K562 (cell line): ENCODE measurements around the gene IGSF21. TPM values are rescaled to one million over a fixed set of nuclear protein-coding genes. Genes with fewer than 3 reads are reported as not detected.

Experiments used
- ATAC-seq: fragments of 200-7000 bp; cut with Tn5 transposase; 3 replicates; pipeline ENCODE4 v1.9.1; 2020; ENCODE audit warnings: moderate library complexity
- BruUV-seq: library from RNA; stranded (reverse); fragments of 400-500 nt; replicated peaks from 2 replicates; lab custom pipeline; 2021; lab: Mats Ljungman, UMichigan
- CTCF ChIA-PET: fragments of 300-600 bp; formaldehyde crosslinking; extraction: SDS; loops from one replicate; lab custom pipeline; 2021; ENCODE audit warnings: low intra/inter-chr PET ratio; lab: Yijun Ruan, JAX
- POLR2A ChIA-PET: fragments of 300-600, 350-650 bp; sonication (Branson Sonifier 250); formaldehyde crosslinking; extraction: SDS; loops from one replicate; lab custom pipeline; 2021; ENCODE audit warnings: antibody characterized with exemption, inconsistent platforms; lab: Yijun Ruan, JAX
- DNase-seq, 4 experiments: peaks; one replicate each; pipeline versions ENCODE4 v3.0.0 to v3.0.0-alpha.2; 2011 to 2018; ENCODE audit warnings: low spot score in 3 of 4, mixed read lengths in 3 of 4; ENCODE audit errors: extremely low read depth in 1 of 4
- FAIRE-seq: peaks from 2 replicates; lab custom pipeline; 2011; peaks lifted over from hg19 to GRCh38; lab: Jason Lieb, UNC
- H2AFZ ChIP-seq: 2 replicates; pipeline ENCODE4 v1.6.0; 2011; ENCODE audit warnings: low read depth, low read length, control low read depth, inconsistent platforms
- H3K27ac ChIP-seq: fragments of 200-600 bp; 3 replicates; pipeline ENCODE4 v1.8.0; 2011; ENCODE audit warnings: low read depth, mild to moderate bottlenecking, control low read depth, inconsistent platforms, low read length, moderate library complexity, mixed read lengths; ENCODE audit errors: extremely low read depth
- H3K27me3 ChIP-seq, 2 experiments: fragments of 300-600 bp in 1 of 2; 2 replicates in 1 of 2; 3 replicates in 1 of 2; pipeline versions ENCODE4 v1.6.0 to v1.8.0; 2011; ENCODE audit warnings: inconsistent platforms in 2 of 2, low read length in 2 of 2, mild to moderate bottlenecking in 1 of 2, mixed read lengths in 1 of 2, moderate library complexity in 1 of 2; ENCODE audit not compliant: control insufficient read depth in 2 of 2, insufficient read depth in 2 of 2
- H3K36me3 ChIP-seq: fragments of 300-600 bp; 3 replicates; pipeline ENCODE4 v1.8.0; 2011; ENCODE audit warnings: mild to moderate bottlenecking, low read length, inconsistent platforms; ENCODE audit not compliant: control insufficient read depth, insufficient read depth
- H3K4me1 ChIP-seq, 2 experiments: fragments of 200-600 bp in 1 of 2; replicated peaks in 1 of 2; 2 replicates in 1 of 2; 3 replicates in 1 of 2; pipeline versions ENCODE4 v1.5.1 to v1.8.0; 2011; ENCODE audit warnings: inconsistent platforms in 2 of 2, low read length in 2 of 2, mild to moderate bottlenecking in 1 of 2, mixed read lengths in 1 of 2, moderate library complexity in 1 of 2; ENCODE audit not compliant: control insufficient read depth in 2 of 2, insufficient read depth in 2 of 2
- H3K4me2 ChIP-seq: 2 replicates; pipeline ENCODE4 v1.6.1; 2011; ENCODE audit warnings: low read length, control low read depth, inconsistent platforms, mixed read lengths; ENCODE audit not compliant: insufficient read depth
- H3K4me3 ChIP-seq: fragments of 200-600 bp; sonication (generic), shearing (Covaris generic); 2 replicates; pipeline ENCODE4 v1.5.1; 2016; ENCODE audit warnings: control low read depth, inconsistent platforms
- H3K79me2 ChIP-seq: fragments of 200-600 bp; 3 replicates; pipeline ENCODE4 v1.8.0; 2011; ENCODE audit warnings: low read length, inconsistent platforms; ENCODE audit not compliant: control insufficient read depth, insufficient read depth
- H3K9ac ChIP-seq, 2 experiments: 2 replicates each; pipeline versions ENCODE4 v1.6.0 to v1.6.1; 2011; ENCODE audit warnings: low read depth in 2 of 2, low read length in 2 of 2, control low read depth in 1 of 2, inconsistent platforms in 1 of 2, mild to moderate bottlenecking in 1 of 2, mixed read lengths in 1 of 2; ENCODE audit not compliant: insufficient read depth in 1 of 2
- H3K9me1 ChIP-seq: one replicate; pipeline ENCODE4 v1.6.0; 2011; ENCODE audit warnings: inconsistent platforms, mild to moderate bottlenecking, low read length, moderate library complexity; ENCODE audit not compliant: control insufficient read depth, insufficient read depth
- H3K9me3 ChIP-seq: replicated peaks from 2 replicates; pipeline ENCODE4 v1.5.1; 2011; ENCODE audit warnings: low read depth, low read length, inconsistent platforms; ENCODE audit not compliant: control insufficient read depth, insufficient read depth
- H4K20me1 ChIP-seq: replicated peaks from 2 replicates; pipeline ENCODE4 v1.6.1; 2011; ENCODE audit warnings: low read length, inconsistent platforms, mixed read lengths; ENCODE audit not compliant: control insufficient read depth, insufficient read depth
- CBX8 ChIP-seq: fragments of 200-600 bp; sonication (generic); IDR thresholded peaks from 2 replicates; pipeline ENCODE4 v1.6.1; 2012; ENCODE audit warnings: borderline replicate concordance, mixed run types, low read depth, mild to moderate bottlenecking, moderate library complexity, mixed read lengths, low read length, control low read depth, inconsistent platforms; ENCODE audit not compliant: poor library complexity, severe bottlenecking; ENCODE audit errors: extremely low read depth
- ESRRB ChIP-seq: fragments of 250-450 bp; sonication (Bioruptor Pico); IDR thresholded peaks from 2 replicates; pipeline ENCODE4 v1.5.0; 2020; ENCODE audit warnings: mild to moderate bottlenecking, moderate library complexity, borderline replicate concordance
- HNRNPUL1 ChIP-seq: fragments of 200-400 bp; formaldehyde crosslinking; IDR thresholded peaks from 2 replicates; pipeline ENCODE4 v1.6.1; 2017; ENCODE audit warnings: low read length
- SAFB2 ChIP-seq: fragments of 200-400 bp; formaldehyde crosslinking; IDR thresholded peaks from 2 replicates; pipeline ENCODE4 v1.6.1; 2018; ENCODE audit warnings: borderline replicate concordance, low read length, low read depth, moderate library complexity; ENCODE audit not compliant: severe bottlenecking
- SP2 ChIP-seq: IDR thresholded peaks from 2 replicates; pipeline ENCODE4 v1.6.1; 2011; ENCODE audit warnings: mild to moderate bottlenecking, low read depth, low read length, moderate library complexity; ENCODE audit not compliant: poor library complexity, severe bottlenecking; ENCODE audit errors: extremely low read depth
- SRF ChIP-seq, 2 experiments: fragments of 250-450, 450-650 bp in 1 of 2; sonication (Bioruptor Pico) in 1 of 2; sonication (generic) in 1 of 2; formaldehyde crosslinking; IDR thresholded peaks; 2 replicates each; pipeline versions ENCODE4 v1.5.0 to v1.5.1; 2020 to 2022; ENCODE audit warnings: mild to moderate bottlenecking in 1 of 2, missing genetic modification reagents in 1 of 2
- ZBTB12 ChIP-seq: fragments of 250-450 bp; sonication (Bioruptor Pico); IDR thresholded peaks from 2 replicates; pipeline ENCODE4 v1.4.0; 2020
- ZNF644 ChIP-seq: fragments of 200-800 bp; sonication (Bioruptor generic); IDR thresholded peaks from 2 replicates; pipeline ENCODE4 v1.6.1; 2016; ENCODE audit warnings: low read depth, missing genetic modification characterization, missing compliant biosample characterization
- ZNF780A ChIP-seq: fragments of 250-450 bp; sonication (Bioruptor Pico); IDR thresholded peaks from 2 replicates; pipeline ENCODE4 v1.5.0; 2021; ENCODE audit warnings: mild to moderate bottlenecking
- WGBS: fragments of 100-300 bp; shearing (Covaris generic); methylation state at CpG from one replicate; pipeline ENCODE4 v1.1.6; 2016; ENCODE audit warnings: low coverage, mixed read lengths; ENCODE audit not compliant: insufficient coverage; ENCODE audit errors: missing lambda C conversion rate; 5-methylcytosine and 5-hydroxymethylcytosine counted together
- in situ Hi-C: fragments of 300-500 bp; cut with MboI; formaldehyde crosslinking; loops from 4 replicates; pipeline ENCODE4 v1.15.0; 2018; ENCODE audit warnings: inconsistent platforms, mixed read lengths
- intact Hi-C: fragments of 100-400 bp; cut with micrococcal nuclease; formaldehyde crosslinking; loops from 2 replicates; pipeline ENCODE4 v1.14.2; 2022
- polyA plus RNA-seq, 8 experiments: library from polyadenylated mRNA; depleted of rRNA in 4 of 8; stranded (reverse) in 5 of 8; unstranded in 3 of 8; fragments of >200 nt; fragmentation: Nextera tagmentation in 2 of 8; fragmentation: Illumina TruSeq in 1 of 8; extraction: Ambion mirVana in 2 of 8; extraction: Trizol in 1 of 8; gene quantifications; 2 replicates each; pipeline versions ENCODE4 v1.2.1 to v1.2.3, GENCODE V29; 2011 to 2014; ENCODE audit warnings: inconsistent platforms in 1 of 8, missing spikeins in 1 of 8
- total RNA-seq, 7 experiments: library from RNA; depleted of rRNA in 6 of 7; stranded (reverse); fragments of >200 nt in 6 of 7; fragmentation: Illumina TruSeq in 2 of 7; extraction: Trizol in 2 of 7; gene quantifications; 2 replicates each; pipeline versions ENCODE4 v1.2.1 to v1.2.3, GENCODE V29; 2011 to 2021; ENCODE audit warnings: low replicate concordance in 1 of 7
- TF ChIP-seq, protein P1 (sequence below): sonication (generic); formaldehyde crosslinking; IDR thresholded peaks from 2 replicates; pipeline ENCODE4 v1.9.0; 2022; ENCODE audit warnings: mild to moderate bottlenecking, missing genetic modification reagents
- TF ChIP-seq, protein P2 (sequence below), 2 experiments: IDR thresholded peaks; 2 replicates each; pipeline ENCODE4 v1.6.1; 2011; ENCODE audit warnings: borderline replicate concordance in 1 of 2, control low read depth in 1 of 2, low read depth in 1 of 2, low read length in 1 of 2, mild to moderate bottlenecking in 1 of 2, mixed read lengths in 1 of 2, moderate library complexity in 1 of 2; ENCODE audit not compliant: insufficient read depth in 1 of 2, insufficient read length in 1 of 2, poor library complexity in 1 of 2, severe bottlenecking in 1 of 2; ENCODE audit errors: extremely low read depth in 1 of 2

IGSF21 gene
- total and polyA plus RNA-seq, 9 of the 15 experiments (the other 6 are each of a cell fraction or from before 2014, with no cell fraction given): not detected

- no peak overlapping the region for H3K4me2 ChIP-seq
- no peak overlapping the region for H3K9ac ChIP-seq
- no peaks in the 10 kb centered on the region for H3K4me1 ChIP-seq
- ChIA-PET CTCF (no interaction called here), POLR2A (interaction anchor here (0.7 kb wide), 1 partner anchor 14 kb away, joined by 3 read pairs; no protein-coding TSS in a partner anchor)
- H3K27ac ChIP-seq: no peak overlapping the region
- FAIRE-seq: no peak
- no peaks in the 10 kb centered on the region for H4K20me1 ChIP-seq
- in situ Hi-C loops (no loop called here), intact Hi-C loops (no loop called here)
- ATAC-seq: no peak
- no peak for DNase-seq
- TF ChIP-seq ZNF644 (tag): no peak
- H3K9me1 ChIP-seq: no peaks in the 10 kb centered on the region
- H3K79me2 ChIP-seq: no peaks in the 10 kb centered on the region
- no TSS peak for BruUV-seq
- no peak overlapping the region for H3K4me3 ChIP-seq
- under 1% methylated on average over 7 of the region's 7 CpGs for WGBS
- H3K9me3 ChIP-seq: no peaks in the 10 kb centered on the region
- H3K36me3 ChIP-seq: no peaks in the 10 kb centered on the region
- H3K27me3 ChIP-seq: no peaks in the 10 kb centered on the region; a peak in 1 of 5 replicates
- H2AFZ ChIP-seq: no peak overlapping the region
Measured at GRCh38 chr1:18064534-18064933, 43.1 kb upstream of the IGSF21 start.

DNA sequence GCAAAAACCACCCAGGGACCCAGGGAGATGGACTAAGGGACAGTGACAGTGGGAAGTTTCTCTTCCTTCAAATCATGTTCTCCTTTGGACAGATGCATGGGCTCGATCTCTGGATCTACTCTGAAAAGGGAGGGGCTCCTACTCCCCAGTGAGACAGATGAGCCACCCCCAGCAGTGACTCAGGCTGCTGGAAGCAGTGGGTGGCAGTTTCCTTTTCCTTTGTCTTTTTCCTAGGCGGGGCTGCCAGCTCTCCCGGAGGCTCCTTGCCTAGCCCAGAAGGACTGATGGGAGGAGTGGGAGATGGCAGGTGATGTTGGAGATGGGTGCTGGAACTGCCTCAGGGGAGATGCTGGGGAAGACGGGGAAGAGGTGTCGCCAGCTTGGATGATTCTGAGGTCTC lies 41.0 kb upstream of the IGSF21 start:
- intact Hi-C loops: no loop called here
- no peaks in the 10 kb centered on the region for H3K9me3 ChIP-seq
- H3K4me2 ChIP-seq: no peak overlapping the region
- no peak for FAIRE-seq
- H3K36me3 ChIP-seq: no peaks in the 10 kb centered on the region
- H3K9me1 ChIP-seq: no peaks in the 10 kb centered on the region
- no peaks in the 10 kb centered on the region for H3K79me2 ChIP-seq
- H2AFZ ChIP-seq: no peak overlapping the region
- CTCF ChIA-PET: no interaction called here
- in situ Hi-C loops: no loop called here
- no peaks in the 10 kb centered on the region for H3K4me1 ChIP-seq
- H3K4me3 ChIP-seq: no peak overlapping the region
- WGBS: 0% methylated on average over 5 of the region's 5 CpGs
- ATAC-seq: no peak
- H3K27me3 ChIP-seq: peaks cover 0 to 5% of the 10 kb centered on the region in 2 experiments; a peak in 1 of 5 replicates
- no peak overlapping the region for H3K27ac ChIP-seq
- BruUV-seq: no TSS peak
- DNase-seq: no peak
- POLR2A ChIA-PET: interaction anchor here (0.7 kb wide), 1 partner anchor 9 kb away, joined by 3 read pairs; no protein-coding TSS in a partner anchor
- no peak overlapping the region for H3K9ac ChIP-seq
- H4K20me1 ChIP-seq: 0 out of 2 replicates have a peak, but pooled peaks cover 4% of the 10 kb centered on the region
- TF ChIP-seq SP2 (no peak), SAFB2 (no peak), ESRRB (no peak), SRF (CRISPR knock-in tag; IDR thresholded peaks at IDR 0.05) (no peak), CBX8 (no peak), ZBTB12 (no peak), ZNF780A (CRISPR knock-in tag) (no peak), HNRNPUL1 (no peak)
- TF ChIP-seq, protein P1, sequence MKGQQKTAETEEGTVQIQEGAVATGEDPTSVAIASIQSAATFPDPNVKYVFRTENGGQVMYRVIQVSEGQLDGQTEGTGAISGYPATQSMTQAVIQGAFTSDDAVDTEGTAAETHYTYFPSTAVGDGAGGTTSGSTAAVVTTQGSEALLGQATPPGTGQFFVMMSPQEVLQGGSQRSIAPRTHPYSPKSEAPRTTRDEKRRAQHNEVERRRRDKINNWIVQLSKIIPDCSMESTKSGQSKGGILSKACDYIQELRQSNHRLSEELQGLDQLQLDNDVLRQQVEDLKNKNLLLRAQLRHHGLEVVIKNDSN (CRISPR knock-in tag): no peak
- TF ChIP-seq, protein P2, sequence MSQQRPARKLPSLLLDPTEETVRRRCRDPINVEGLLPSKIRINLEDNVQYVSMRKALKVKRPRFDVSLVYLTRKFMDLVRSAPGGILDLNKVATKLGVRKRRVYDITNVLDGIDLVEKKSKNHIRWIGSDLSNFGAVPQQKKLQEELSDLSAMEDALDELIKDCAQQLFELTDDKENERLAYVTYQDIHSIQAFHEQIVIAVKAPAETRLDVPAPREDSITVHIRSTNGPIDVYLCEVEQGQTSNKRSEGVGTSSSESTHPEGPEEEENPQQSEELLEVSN (IDR thresholded peaks at IDR 0.05; ENCODE audit: borderline replicate concordance in 1 of 2, extremely low read depth in 1 of 2, insufficient read depth in 1 of 2, insufficient read length in 1 of 2, low read depth in 1 of 2, low read length in 1 of 2, poor library complexity in 1 of 2, severe bottlenecking in 1 of 2): no peak
